Effector memory CD8-positive, alpha-beta T cell (primary cell): ENCODE measurements around the gene TP63.

Experiments used
- ATAC-seq: fragments of 150-1000 bp; cut with Tn5 transposase; replicated peaks from 2 replicates; pipeline ENCODE4 v1.10.0; 2021; ENCODE audit warnings: mild to moderate bottlenecking, moderate library complexity
- DNase-seq, 3 experiments: peaks; one replicate each; pipeline ENCODE4 v3.0.0; 2021
- H3K27ac Mint-ChIP-seq, 2 donors: one replicate each; pipeline ENCODE4 v1.8.0; 2022; ENCODE audit warnings: mild to moderate bottlenecking in 2 of 2, mixed read lengths in 2 of 2, moderate library complexity in 2 of 2
- H3K27me3 Mint-ChIP-seq, 2 donors: one replicate each; pipeline ENCODE4 v1.8.0; 2022; ENCODE audit warnings: mixed read lengths in 2 of 2
- H3K36me3 Mint-ChIP-seq: one replicate; pipeline ENCODE4 v1.8.0; 2022; ENCODE audit warnings: mild to moderate bottlenecking, moderate library complexity, mixed read lengths; ENCODE audit not compliant: insufficient read depth
- H3K4me1 Mint-ChIP-seq, 2 donors: one replicate each; pipeline ENCODE4 v1.8.0; 2022; ENCODE audit warnings: low read depth in 2 of 2, mixed read lengths in 2 of 2
- H3K4me3 Mint-ChIP-seq, 2 donors: one replicate each; pipeline ENCODE4 v1.8.0; 2022; ENCODE audit warnings: mild to moderate bottlenecking in 2 of 2, mixed read lengths in 2 of 2, moderate library complexity in 2 of 2
- H3K9me3 Mint-ChIP-seq, 2 donors: one replicate each; pipeline ENCODE4 v1.8.0; 2022; ENCODE audit warnings: mixed read lengths in 2 of 2

The TP63 gene

GRCh38 chr3:189766416-189766815 lies 135.2 kb downstream of the TP63 start:
- H3K27me3 Mint-ChIP-seq: no peaks in the 10 kb centered on the region
- no peak overlapping the region for H3K27ac Mint-ChIP-seq
- DNase-seq (no peak), ATAC-seq (no peak)
- H3K4me3 Mint-ChIP-seq: no peak overlapping the region
- H3K9me3 Mint-ChIP-seq: no peaks in the 10 kb centered on the region
- H3K36me3 Mint-ChIP-seq: no peaks in the 10 kb centered on the region
- no peaks in the 10 kb centered on the region for H3K4me1 Mint-ChIP-seq

- H3K27me3 Mint-ChIP-seq: no peaks in the 10 kb centered on the region
- ATAC-seq (no peak), DNase-seq (no peak)
- no peak overlapping the region for H3K4me3 Mint-ChIP-seq
- no peak overlapping the region for H3K27ac Mint-ChIP-seq
- H3K36me3 Mint-ChIP-seq: no peaks in the 10 kb centered on the region
- no peaks in the 10 kb centered on the region for H3K4me1 Mint-ChIP-seq
- no peaks in the 10 kb centered on the region for H3K9me3 Mint-ChIP-seq
Observed at GRCh38 chr3:189771842-189772450, 140.8 kb downstream of the TP63 start.

- no peak for DNase-seq
- ATAC-seq: no peak
- no peak overlapping the region for H3K27ac Mint-ChIP-seq
Observed at GRCh38 chr3:189772584-189772983, 141.4 kb downstream of the TP63 start.

DNA sequence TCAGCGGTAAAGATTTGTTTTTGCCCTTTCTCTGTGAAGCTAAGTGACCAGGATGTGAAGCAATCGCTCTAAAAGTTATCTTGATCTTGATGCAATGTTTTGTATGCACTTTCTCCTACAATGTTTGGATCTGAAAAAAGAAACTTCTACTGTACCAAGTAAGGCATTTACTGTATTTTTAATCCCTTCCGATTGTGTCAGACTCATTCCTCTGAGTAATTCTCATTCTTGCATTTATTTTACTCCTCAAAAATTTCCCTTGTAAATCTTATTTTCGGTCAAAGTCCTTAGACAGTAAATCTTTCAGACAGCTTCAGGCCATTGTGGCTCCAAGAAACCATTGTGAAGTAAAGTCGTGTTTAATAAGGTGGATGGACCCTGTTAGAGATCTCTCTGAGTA lies 141.9 kb downstream of the TP63 start:
- no peaks in the 10 kb centered on the region for H3K27me3 Mint-ChIP-seq
- no peaks in the 10 kb centered on the region for H3K4me1 Mint-ChIP-seq
- no peak overlapping the region for H3K27ac Mint-ChIP-seq
- no peaks in the 10 kb centered on the region for H3K36me3 Mint-ChIP-seq
- ATAC-seq (no peak), DNase-seq (no peak)
- H3K4me3 Mint-ChIP-seq: no peak overlapping the region
- H3K9me3 Mint-ChIP-seq: no peaks in the 10 kb centered on the region

More at GRCh38 chr3:189772584-189772983, 141.4 kb downstream of the TP63 start:
- Mint-ChIP-seq H3K9me3 (no peaks in the 10 kb centered on the region), H3K4me1 (no peaks in the 10 kb centered on the region), H3K27me3 (no peaks in the 10 kb centered on the region), H3K36me3 (no peaks in the 10 kb centered on the region), H3K4me3 (no peak overlapping the region)

- Mint-ChIP-seq H3K27ac (no peak overlapping the region), H3K36me3 (no peaks in the 10 kb centered on the region), H3K4me1 (no peaks in the 10 kb centered on the region), H3K27me3 (no peaks in the 10 kb centered on the region), H3K4me3 (no peak overlapping the region), H3K9me3 (no peaks in the 10 kb centered on the region)
- ATAC-seq: no peak
- DNase-seq: no peak
Observed at GRCh38 chr3:189776149-189776824, 145.1 kb downstream of the TP63 start.

GRCh38 chr3:189778340-189778950 lies 147.3 kb downstream of the TP63 start:
- no peak for ATAC-seq
- Mint-ChIP-seq H3K4me1 (no peaks in the 10 kb centered on the region), H3K4me3 (no peak overlapping the region), H3K27ac (no peak overlapping the region), H3K36me3 (no peaks in the 10 kb centered on the region), H3K9me3 (no peaks in the 10 kb centered on the region), H3K27me3 (no peaks in the 10 kb centered on the region)
- DNase-seq: no peak

DNA sequence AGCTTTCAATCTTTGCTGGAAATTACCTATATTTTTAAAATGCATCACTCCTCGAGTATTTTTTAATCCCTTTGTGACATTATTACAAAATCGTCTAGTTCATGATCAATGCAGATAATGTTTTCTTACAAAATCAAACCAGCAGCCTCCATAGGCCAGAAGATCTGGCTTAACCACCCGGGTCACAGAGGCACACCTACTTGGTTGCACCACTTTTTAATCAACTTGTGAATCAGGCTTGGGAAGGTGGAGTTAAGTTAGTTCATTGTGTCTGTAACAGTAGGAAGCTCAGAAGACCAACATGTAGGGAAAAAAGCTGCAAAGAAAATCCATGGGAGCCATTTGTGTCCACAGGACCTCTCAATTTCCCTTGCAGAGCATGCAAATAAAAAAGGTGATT lies 148.0 kb downstream of the TP63 start:
- ATAC-seq: no peak
- no peaks in the 10 kb centered on the region for H3K4me1 Mint-ChIP-seq
- H3K27me3 Mint-ChIP-seq: no peaks in the 10 kb centered on the region
- H3K27ac Mint-ChIP-seq: no peak overlapping the region
- no peaks in the 10 kb centered on the region for H3K9me3 Mint-ChIP-seq
- H3K4me3 Mint-ChIP-seq: no peak overlapping the region
- no peaks in the 10 kb centered on the region for H3K36me3 Mint-ChIP-seq
- no peak for DNase-seq

GRCh38 chr3:189780546-189781270 lies 149.5 kb downstream of the TP63 start:
- H3K27ac Mint-ChIP-seq: no peak overlapping the region
- no peaks in the 10 kb centered on the region for H3K27me3 Mint-ChIP-seq
- no peaks in the 10 kb centered on the region for H3K36me3 Mint-ChIP-seq
- DNase-seq: no peak
- ATAC-seq: no peak
- H3K9me3 Mint-ChIP-seq: no peaks in the 10 kb centered on the region
- H3K4me3 Mint-ChIP-seq: no peak overlapping the region
- no peaks in the 10 kb centered on the region for H3K4me1 Mint-ChIP-seq

- no peaks in the 10 kb centered on the region for H3K9me3 Mint-ChIP-seq
Observed at GRCh38 chr3:189781415-189781814, 150.2 kb downstream of the TP63 start.

GRCh38 chr3:189786479-189787064 lies 155.4 kb downstream of the TP63 start:
- Mint-ChIP-seq H3K9me3 (no peaks in the 10 kb centered on the region), H3K36me3 (no peaks in the 10 kb centered on the region), H3K27me3 (no peaks in the 10 kb centered on the region), H3K27ac (no peak overlapping the region), H3K4me3 (no peak overlapping the region), H3K4me1 (peaks cover 0 to 4% of the 10 kb centered on the region in 2 donors)
- DNase-seq (no peak), ATAC-seq (no peak)

More at GRCh38 chr3:189781415-189781814, 150.2 kb downstream of the TP63 start:
- Mint-ChIP-seq H3K4me3 (no peak overlapping the region), H3K27ac (no peak overlapping the region), H3K4me1 (no peaks in the 10 kb centered on the region), H3K27me3 (no peaks in the 10 kb centered on the region), H3K36me3 (no peaks in the 10 kb centered on the region)
- ATAC-seq (no peak), DNase-seq (no peak)

GRCh38 chr3:189787191-189787590 lies 156.0 kb downstream of the TP63 start:
- no peak for DNase-seq

DNA sequence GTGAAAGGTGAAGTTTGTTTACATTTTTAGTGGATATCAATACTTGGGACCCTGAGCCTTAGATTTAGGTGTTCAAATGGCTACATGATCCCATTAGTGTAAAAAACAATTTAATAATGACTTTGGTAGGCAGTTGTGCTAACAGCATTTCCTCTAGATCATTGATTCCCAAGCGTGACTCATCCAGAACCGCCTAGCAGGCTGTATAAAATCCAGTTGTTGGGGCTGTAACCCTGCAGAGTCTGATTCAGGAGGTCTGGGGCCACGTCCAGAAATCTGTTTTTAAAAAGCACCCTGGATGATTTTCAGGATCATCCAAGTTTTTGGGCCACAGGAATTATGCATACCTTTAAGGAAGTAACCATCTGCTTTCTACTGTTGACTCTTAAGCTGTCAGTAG lies 156.4 kb downstream of the TP63 start:
- H3K9me3 Mint-ChIP-seq: no peaks in the 10 kb centered on the region
- H3K27me3 Mint-ChIP-seq: peaks cover 0 to 6% of the 10 kb centered on the region in 2 donors
- H3K27ac Mint-ChIP-seq: no peak overlapping the region
- DNase-seq: no peak
- no peaks in the 10 kb centered on the region for H3K36me3 Mint-ChIP-seq
- ATAC-seq: no peak
- H3K4me3 Mint-ChIP-seq: no peak overlapping the region
- peaks cover 0 to 4% of the 10 kb centered on the region in 2 donors for H3K4me1 Mint-ChIP-seq

More at GRCh38 chr3:189787191-189787590, 156.0 kb downstream of the TP63 start:
- H3K4me1 Mint-ChIP-seq: peaks cover 0 to 4% of the 10 kb centered on the region in 2 donors
- H3K36me3 Mint-ChIP-seq: no peaks in the 10 kb centered on the region
- no peak overlapping the region for H3K27ac Mint-ChIP-seq
- H3K4me3 Mint-ChIP-seq: no peak overlapping the region
- no peaks in the 10 kb centered on the region for H3K9me3 Mint-ChIP-seq
- peaks cover 0 to 3% of the 10 kb centered on the region in 2 donors for H3K27me3 Mint-ChIP-seq
- no peak for ATAC-seq

GRCh38 chr3:189789432-189789831 lies 158.2 kb downstream of the TP63 start:
- ATAC-seq (no peak), DNase-seq (no peak)
- H3K9me3 Mint-ChIP-seq: no peaks in the 10 kb centered on the region

More at GRCh38 chr3:189789432-189789831, 158.2 kb downstream of the TP63 start:
- H3K36me3 Mint-ChIP-seq: no peaks in the 10 kb centered on the region
- H3K27ac Mint-ChIP-seq: no peak overlapping the region
- H3K27me3 Mint-ChIP-seq: peaks cover 5 to 6% of the 10 kb centered on the region in 2 donors
- H3K4me3 Mint-ChIP-seq: no peak overlapping the region
- peaks cover 0 to 4% of the 10 kb centered on the region in 2 donors for H3K4me1 Mint-ChIP-seq
